ENCODE results near the gene CYB5R4.

Gene CYB5R4

DNA sequence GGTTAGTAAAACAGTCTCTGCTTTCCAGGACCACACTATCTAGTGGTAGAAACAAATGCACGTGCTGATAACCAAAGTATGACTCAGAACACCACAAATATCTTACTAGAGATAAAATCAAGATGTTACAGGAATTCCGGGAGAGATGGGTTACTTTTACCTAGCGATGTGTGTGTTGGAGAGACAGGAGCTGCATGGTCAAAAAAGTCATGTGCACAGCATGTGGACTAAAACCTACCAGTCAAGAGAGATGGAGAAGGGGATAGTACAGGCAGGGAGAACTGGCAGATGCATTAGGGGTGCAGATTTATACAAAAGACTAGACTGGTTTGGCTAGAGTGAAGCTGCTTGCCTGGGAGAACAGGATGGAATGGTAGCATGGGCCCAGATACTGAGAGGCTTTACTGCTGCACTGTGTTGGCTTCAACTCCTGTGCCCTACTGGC, 98.8 kb downstream of the CYB5R4 start:
- H3K4me3 ChIP-seq (ENCODE audit: low read length), result no peak overlapping the region
- DNase-seq (ENCODE audit: low read depth), result no peak
- TF ChIP-seq, protein P1, sequence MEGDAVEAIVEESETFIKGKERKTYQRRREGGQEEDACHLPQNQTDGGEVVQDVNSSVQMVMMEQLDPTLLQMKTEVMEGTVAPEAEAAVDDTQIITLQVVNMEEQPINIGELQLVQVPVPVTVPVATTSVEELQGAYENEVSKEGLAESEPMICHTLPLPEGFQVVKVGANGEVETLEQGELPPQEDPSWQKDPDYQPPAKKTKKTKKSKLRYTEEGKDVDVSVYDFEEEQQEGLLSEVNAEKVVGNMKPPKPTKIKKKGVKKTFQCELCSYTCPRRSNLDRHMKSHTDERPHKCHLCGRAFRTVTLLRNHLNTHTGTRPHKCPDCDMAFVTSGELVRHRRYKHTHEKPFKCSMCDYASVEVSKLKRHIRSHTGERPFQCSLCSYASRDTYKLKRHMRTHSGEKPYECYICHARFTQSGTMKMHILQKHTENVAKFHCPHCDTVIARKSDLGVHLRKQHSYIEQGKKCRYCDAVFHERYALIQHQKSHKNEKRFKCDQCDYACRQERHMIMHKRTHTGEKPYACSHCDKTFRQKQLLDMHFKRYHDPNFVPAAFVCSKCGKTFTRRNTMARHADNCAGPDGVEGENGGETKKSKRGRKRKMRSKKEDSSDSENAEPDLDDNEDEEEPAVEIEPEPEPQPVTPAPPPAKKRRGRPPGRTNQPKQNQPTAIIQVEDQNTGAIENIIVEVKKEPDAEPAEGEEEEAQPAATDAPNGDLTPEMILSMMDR (IDR thresholded peaks at IDR 0.05; ENCODE audit: insufficient read depth, low read depth, low read length, missing control alignments), result no peak

DNA sequence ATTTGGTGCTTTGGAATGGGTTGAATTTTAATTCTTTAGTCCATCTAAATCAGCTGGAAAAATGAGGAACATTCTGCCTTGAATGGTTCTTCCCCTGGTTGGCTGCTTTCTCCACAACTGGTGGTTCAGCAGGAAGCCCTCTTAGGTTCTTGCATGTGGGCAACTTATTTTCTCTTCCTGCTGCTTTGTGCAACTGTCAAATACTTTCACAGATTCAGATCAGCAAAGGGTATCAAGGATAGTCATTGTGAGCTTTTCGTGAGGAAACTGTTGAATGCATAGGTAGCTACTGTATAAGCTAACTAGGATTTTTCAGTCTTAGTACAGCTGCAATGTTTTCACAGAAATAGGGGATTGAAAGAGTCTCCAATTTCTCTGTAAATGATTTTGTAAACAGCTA, 101.2 kb downstream of the CYB5R4 start:
- no peak for DNase-seq (ENCODE audit: low read depth)
- H3K4me3 ChIP-seq (ENCODE audit: low read length), result no peak overlapping the region
- TF ChIP-seq, protein P1 (IDR thresholded peaks at IDR 0.05; ENCODE audit: insufficient read depth, low read depth, low read length, missing control alignments), result no peak

DNA sequence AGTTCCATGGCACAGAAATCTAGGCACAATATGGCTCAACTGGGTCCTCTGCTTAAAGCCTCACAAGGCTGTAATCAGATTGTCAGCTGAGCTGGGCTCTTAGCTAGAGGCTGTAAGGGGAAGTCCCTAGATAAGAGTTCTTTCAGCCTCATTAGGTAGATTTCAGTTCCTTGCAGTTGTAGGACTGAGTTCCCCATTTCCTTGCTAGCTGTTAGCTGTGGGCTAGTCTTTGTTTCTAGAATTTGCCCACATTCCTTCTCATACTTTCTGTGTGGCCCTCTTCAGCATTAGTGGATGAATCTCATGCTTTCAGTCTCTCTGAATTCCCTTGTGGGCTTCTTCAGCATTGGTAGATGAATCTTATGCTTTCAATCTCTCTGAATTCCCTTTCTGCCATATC, 103.1 kb downstream of the CYB5R4 start:
- H3K4me3 ChIP-seq (ENCODE audit: low read length), result no peak overlapping the region
- TF ChIP-seq, protein P1 (IDR thresholded peaks at IDR 0.05; ENCODE audit: insufficient read depth, low read depth, low read length, missing control alignments), result no peak
- DNase-seq (ENCODE audit: low read depth), result no peak

DNA sequence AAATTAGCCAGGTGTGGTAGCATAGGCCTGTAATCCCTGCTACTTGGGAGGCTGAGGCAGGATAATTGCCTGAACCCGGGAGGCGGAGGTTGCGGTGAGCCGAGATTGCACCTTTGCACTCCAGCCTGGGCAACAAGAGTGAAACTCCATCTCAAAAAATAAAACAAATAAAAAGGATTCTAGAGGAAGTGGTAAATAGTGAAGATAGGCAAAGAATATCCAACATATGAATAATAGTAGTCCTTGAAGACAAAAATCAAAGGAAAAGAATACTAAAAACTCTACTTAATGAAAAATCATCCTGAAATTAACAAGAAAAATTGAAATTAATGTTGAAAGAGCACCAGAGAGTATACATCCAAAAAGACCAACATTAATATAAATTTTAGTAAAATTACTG, 107.0 kb downstream of the CYB5R4 start:
- no peak for DNase-seq (ENCODE audit: low read depth)
- no peak overlapping the region for H3K4me3 ChIP-seq (ENCODE audit: low read length)
- TF ChIP-seq, protein P1 (IDR thresholded peaks at IDR 0.05; ENCODE audit: insufficient read depth, low read depth, low read length, missing control alignments), result no peak

DNA sequence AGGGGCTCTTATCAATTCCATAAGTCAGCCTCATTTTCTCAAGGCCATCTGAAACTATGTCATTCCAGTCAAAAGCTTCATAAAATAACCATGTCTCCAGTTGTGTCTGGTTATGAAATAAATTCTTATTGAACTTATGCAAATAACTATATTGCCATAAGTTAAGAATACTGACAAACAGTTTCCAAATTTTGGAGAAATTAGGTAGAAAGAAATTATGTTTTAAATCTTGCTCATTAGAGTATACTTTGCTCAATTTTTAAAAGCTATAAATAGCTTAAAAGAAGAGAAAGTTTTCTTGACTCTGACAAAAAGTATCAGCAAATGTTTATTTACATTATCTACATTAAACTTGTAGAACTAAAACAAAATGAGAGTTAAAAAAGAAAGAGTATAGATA, 111.1 kb downstream of the CYB5R4 start:
- DNase-seq (ENCODE audit: low read depth), result no peak
- H3K4me3 ChIP-seq (ENCODE audit: low read length), result no peak overlapping the region
- TF ChIP-seq, protein P1 (IDR thresholded peaks at IDR 0.05; ENCODE audit: insufficient read depth, low read depth, low read length, missing control alignments), result no peak

DNA sequence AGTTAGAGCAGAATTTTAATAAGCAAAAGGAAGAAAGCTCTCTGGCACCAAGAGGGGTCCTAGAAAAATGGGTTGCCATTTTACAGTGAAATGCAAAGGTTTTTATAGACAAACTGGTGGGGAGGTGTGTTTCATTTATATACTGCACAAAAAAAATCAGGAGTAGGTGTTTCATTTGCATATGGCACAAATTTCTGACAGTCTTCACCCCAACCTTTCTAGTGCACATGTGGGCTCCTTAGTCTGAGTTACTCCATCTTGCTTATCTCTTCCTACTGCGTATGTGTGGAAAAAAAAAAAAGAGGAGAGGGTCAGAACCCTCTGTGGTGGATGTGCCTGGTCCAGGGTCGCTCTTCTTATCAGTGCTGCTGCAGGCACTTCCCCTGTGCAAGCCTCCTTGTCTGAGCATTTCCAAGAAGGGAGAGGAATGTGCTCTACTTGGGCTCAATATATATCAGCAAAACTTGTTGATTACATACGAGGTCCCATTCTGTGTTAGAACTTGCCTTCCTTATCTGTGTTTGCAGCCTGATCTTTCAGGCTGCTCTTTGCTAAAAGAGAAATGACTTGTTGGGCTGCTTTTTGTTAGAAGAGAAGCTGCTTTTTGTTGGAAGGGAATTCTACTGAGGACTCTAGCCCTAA, 115.0 kb downstream of the CYB5R4 start:
- TF ChIP-seq, protein P1 (IDR thresholded peaks at IDR 0.05; ENCODE audit: insufficient read depth, low read depth, low read length, missing control alignments), result no peak
- no peak for DNase-seq (ENCODE audit: low read depth)
- H3K4me3 ChIP-seq (ENCODE audit: low read length), result no peak overlapping the region

Data from epithelial cell of esophagus (primary cell).